Mesendoderm (in vitro differentiated cells): ENCODE measurements around the gene ECHS1.

Source experiments
- DNase-seq: peaks from one replicate; pipeline ENCODE4 v3.0.0; 2013
- H2AK5ac ChIP-seq: 2 replicates; pipeline ENCODE4 v1.6.1; 2013; ENCODE audit warnings: low read length, inconsistent platforms
- H2BK120ac ChIP-seq: 2 replicates; pipeline ENCODE4 v1.6.1; 2013; ENCODE audit warnings: low read depth, mild to moderate bottlenecking, low read length, moderate library complexity, mixed read lengths
- H2BK15ac ChIP-seq: replicated peaks from 2 replicates; pipeline ENCODE4 v1.6.1; 2013; ENCODE audit warnings: low read depth, mild to moderate bottlenecking, moderate library complexity
- H2BK5ac ChIP-seq: 2 replicates; pipeline ENCODE4 v1.6.1; 2013; ENCODE audit warnings: low read length, inconsistent platforms
- H3K18ac ChIP-seq: 2 replicates; pipeline ENCODE4 v1.6.1; 2013; ENCODE audit warnings: mild to moderate bottlenecking, low read length, mixed read lengths
- H3K23ac ChIP-seq: one replicate; pipeline ENCODE4 v1.6.1; 2013; ENCODE audit warnings: low read length
- H3K27ac ChIP-seq: 2 replicates; pipeline ENCODE4 v1.5.1; 2013; ENCODE audit warnings: low read depth, mild to moderate bottlenecking, inconsistent platforms, low read length, moderate library complexity
- H3K27me3 ChIP-seq: 2 replicates; pipeline ENCODE4 v1.6.1; 2013; ENCODE audit warnings: low read length, control low read depth, mild to moderate bottlenecking, inconsistent platforms; ENCODE audit not compliant: insufficient read depth, poor library complexity
- H3K36me3 ChIP-seq: 2 replicates; pipeline ENCODE4 v1.6.1; 2013; ENCODE audit warnings: low read length, inconsistent platforms; ENCODE audit not compliant: control insufficient read depth, insufficient read depth
- H3K4ac ChIP-seq: one replicate; pipeline ENCODE4 v1.6.1; 2013; ENCODE audit warnings: low read depth, mild to moderate bottlenecking, low read length, moderate library complexity
- H3K4me1 ChIP-seq: 2 replicates; pipeline ENCODE4 v1.6.1; 2013; ENCODE audit warnings: low read depth, low read length, inconsistent platforms; ENCODE audit not compliant: control insufficient read depth
- H3K4me2 ChIP-seq: 2 replicates; pipeline ENCODE4 v1.6.1; 2013; ENCODE audit warnings: low read length
- H3K4me3 ChIP-seq: 2 replicates; pipeline ENCODE4 v1.5.1; 2013; ENCODE audit warnings: mild to moderate bottlenecking, low read length
- H3K56ac ChIP-seq: one replicate; pipeline ENCODE4 v1.6.1; 2013; ENCODE audit warnings: low read length
- H3K79me1 ChIP-seq: 2 replicates; pipeline ENCODE4 v1.6.1; 2013; ENCODE audit warnings: low read length, inconsistent platforms
- H3K79me2 ChIP-seq: 2 replicates; pipeline ENCODE4 v1.6.1; 2013; ENCODE audit warnings: mild to moderate bottlenecking, low read length; ENCODE audit not compliant: control insufficient read depth, insufficient read depth
- H3K9ac ChIP-seq: 2 replicates; pipeline ENCODE4 v1.6.1; 2013; ENCODE audit warnings: low read length, inconsistent platforms
- H4K5ac ChIP-seq: one replicate; pipeline ENCODE4 v1.6.1; 2013; ENCODE audit warnings: low read length
- H4K8ac ChIP-seq: one replicate; pipeline ENCODE4 v1.6.1; 2013; ENCODE audit warnings: low read depth, mild to moderate bottlenecking, control low read depth, low read length, moderate library complexity
- WGBS: extraction: QIAGEN DNeasy Blood & Tissue Kit; methylation state at CpG from one replicate; pipeline ENCODE4 v1.1.7; 2013; ENCODE audit warnings: low lambda C conversion rate, missing lambda C conversion rate; ENCODE audit not compliant: insufficient coverage; ENCODE audit errors: extremely low coverage; 5-methylcytosine and 5-hydroxymethylcytosine counted together

The ECHS1 gene

GRCh38 chr10:133396035-133396624, 23.0 kb upstream of the ECHS1 start:
- Histone ChIP-seq H2BK15ac (no peak overlapping the region), H3K18ac (no peak overlapping the region), H3K79me2 (peaks cover 14% of the 10 kb centered on the region), H3K4ac (no peak overlapping the region), H3K9ac (no peak overlapping the region), H4K8ac (no peak overlapping the region), H2AK5ac (no peak overlapping the region), H3K56ac (no peak overlapping the region), H4K5ac (no peak overlapping the region), H2BK5ac (no peak overlapping the region), H3K27me3 (no peaks in the 10 kb centered on the region), H3K79me1 (peaks cover 14% of the 10 kb centered on the region), H3K27ac (no peak overlapping the region), H3K4me3 (no peak overlapping the region), H3K23ac (no peak overlapping the region), H3K4me1 (no peaks in the 10 kb centered on the region), H3K36me3 (peaks cover 9% of the 10 kb centered on the region), H3K4me2 (no peak overlapping the region), H2BK120ac (no peak overlapping the region)
- no peak for DNase-seq
- no CpG with 5 or more reads among the region's 19 CpGs for WGBS

- WGBS, result no CpG with 5 or more reads among the region's 21 CpGs
- Histone ChIP-seq H3K27ac (peak overlapping the region; percentile 90), H3K9ac (peak overlapping the region; percentile 94)
Measured at GRCh38 chr10:133394801-133395221, 21.7 kb upstream of the ECHS1 start.

GRCh38 chr10:133394064-133394663, 21.0 kb upstream of the ECHS1 start, which contains the start of gene MTG1:
MTG1 (plus strand) TSS chr10:133394157; CDS start chr10:133394221, 64 bp downstream.
- peak; percentile 95 for DNase-seq
- Histone ChIP-seq H3K36me3 (peaks cover 8% of the 10 kb centered on the region), H3K18ac (peak within 1 kb of the TSS; percentile 83), H4K5ac (no peak within 1 kb of the TSS), H2BK15ac (no peak within 1 kb of the TSS), H2BK120ac (no peak within 1 kb of the TSS), H3K4me2 (peak within 1 kb of the TSS; percentile 33), H2BK5ac (peak within 1 kb of the TSS; percentile 73), H3K27me3 (no peaks in the 10 kb centered on the region), H3K9ac (peak within 1 kb of the TSS; percentile 94), H3K23ac (no peak within 1 kb of the TSS), H3K79me1 (peaks cover 14% of the 10 kb centered on the region), H3K4me1 (no peaks in the 10 kb centered on the region), H4K8ac (peak within 1 kb of the TSS; percentile 83), H3K4me3 (peak within 1 kb of the TSS; percentile 83), H3K79me2 (peaks cover 14% of the 10 kb centered on the region), H2AK5ac (no peak within 1 kb of the TSS), H3K27ac (peak within 1 kb of the TSS; percentile 90), H3K4ac (peak within 1 kb of the TSS; percentile 84), H3K56ac (peak within 1 kb of the TSS; percentile 98)
- WGBS, result no CpG with 5 or more reads among the region's 69 CpGs

More at GRCh38 chr10:133394801-133395221, 21.7 kb upstream of the ECHS1 start:
- peak overlapping the region; percentile 57 for H4K8ac ChIP-seq
- H2BK120ac ChIP-seq, result no peak overlapping the region
- H4K5ac ChIP-seq, result no peak overlapping the region
- no peak overlapping the region for H2BK15ac ChIP-seq
- H3K23ac ChIP-seq, result no peak overlapping the region
- H3K79me2 ChIP-seq, result peaks cover 14% of the 10 kb centered on the region
- H3K56ac ChIP-seq, result peak overlapping the region; percentile 98
- H3K4me1 ChIP-seq, result no peaks in the 10 kb centered on the region
- H3K4me2 ChIP-seq, result peak overlapping the region; percentile 33
- peaks cover 9% of the 10 kb centered on the region for H3K36me3 ChIP-seq
- H3K79me1 ChIP-seq, result peaks cover 14% of the 10 kb centered on the region
- peak overlapping the region; percentile 83 for H3K4me3 ChIP-seq
- no peak overlapping the region for H2BK5ac ChIP-seq
- H2AK5ac ChIP-seq, result no peak overlapping the region
- peak overlapping the region; percentile 84 for H3K4ac ChIP-seq
- no peak for DNase-seq
- no peaks in the 10 kb centered on the region for H3K27me3 ChIP-seq
- H3K18ac ChIP-seq, result peak overlapping the region; percentile 83

GRCh38 chr10:133393401-133394063, 20.4 kb upstream of the ECHS1 start:
- Histone ChIP-seq H4K8ac (peak overlapping the region; percentile 83), H2BK120ac (no peak overlapping the region), H3K79me2 (peaks cover 14% of the 10 kb centered on the region), H3K9ac (peak overlapping the region; percentile 60), H3K4me1 (no peaks in the 10 kb centered on the region), H3K4me3 (no peak overlapping the region), H3K4ac (no peak overlapping the region), H2BK15ac (no peak overlapping the region), H3K4me2 (no peak overlapping the region), H3K27ac (no peak overlapping the region), H2AK5ac (no peak overlapping the region), H4K5ac (no peak overlapping the region), H3K79me1 (peaks cover 14% of the 10 kb centered on the region), H3K18ac (no peak overlapping the region), H3K27me3 (no peaks in the 10 kb centered on the region), H2BK5ac (no peak overlapping the region), H3K36me3 (peaks cover 4% of the 10 kb centered on the region), H3K56ac (peak overlapping the region; percentile 87), H3K23ac (no peak overlapping the region)
- no peak for DNase-seq
- no CpG with 5 or more reads among the region's 27 CpGs for WGBS

- H4K8ac ChIP-seq, result no peak overlapping the region
- H2BK5ac ChIP-seq, result no peak overlapping the region
- H3K79me2 ChIP-seq, result peaks cover 14% of the 10 kb centered on the region
- no peak overlapping the region for H4K5ac ChIP-seq
- WGBS, result no CpG with 5 or more reads among the region's 12 CpGs
- H3K23ac ChIP-seq, result no peak overlapping the region
- no peaks in the 10 kb centered on the region for H3K27me3 ChIP-seq
- H3K4me2 ChIP-seq, result no peak overlapping the region
- H3K27ac ChIP-seq, result no peak overlapping the region
- H3K4me3 ChIP-seq, result no peak overlapping the region
- H3K18ac ChIP-seq, result no peak overlapping the region
- no peak for DNase-seq
- H3K4me1 ChIP-seq, result no peaks in the 10 kb centered on the region
- H2AK5ac ChIP-seq, result no peak overlapping the region
- no peak overlapping the region for H3K9ac ChIP-seq
- H2BK15ac ChIP-seq, result no peak overlapping the region
- peaks cover 10% of the 10 kb centered on the region for H3K79me1 ChIP-seq
- H3K36me3 ChIP-seq, result peaks cover 2% of the 10 kb centered on the region
- peak overlapping the region; percentile 45 for H3K4ac ChIP-seq
- no peak overlapping the region for H2BK120ac ChIP-seq
- no peak overlapping the region for H3K56ac ChIP-seq
Measured at GRCh38 chr10:133391761-133392518, 18.8 kb upstream of the ECHS1 start.
